ENCODE measurements around the gene IL17C. TPM values are rescaled to one million over a fixed set of nuclear protein-coding genes. Genes with fewer than 3 reads are reported as not detected.

Gene IL17C
- total and polyA plus RNA-seq, 9 of the 15 experiments (the other 6 are each of a cell fraction or from before 2014, with no cell fraction given) = not detected

DNA sequence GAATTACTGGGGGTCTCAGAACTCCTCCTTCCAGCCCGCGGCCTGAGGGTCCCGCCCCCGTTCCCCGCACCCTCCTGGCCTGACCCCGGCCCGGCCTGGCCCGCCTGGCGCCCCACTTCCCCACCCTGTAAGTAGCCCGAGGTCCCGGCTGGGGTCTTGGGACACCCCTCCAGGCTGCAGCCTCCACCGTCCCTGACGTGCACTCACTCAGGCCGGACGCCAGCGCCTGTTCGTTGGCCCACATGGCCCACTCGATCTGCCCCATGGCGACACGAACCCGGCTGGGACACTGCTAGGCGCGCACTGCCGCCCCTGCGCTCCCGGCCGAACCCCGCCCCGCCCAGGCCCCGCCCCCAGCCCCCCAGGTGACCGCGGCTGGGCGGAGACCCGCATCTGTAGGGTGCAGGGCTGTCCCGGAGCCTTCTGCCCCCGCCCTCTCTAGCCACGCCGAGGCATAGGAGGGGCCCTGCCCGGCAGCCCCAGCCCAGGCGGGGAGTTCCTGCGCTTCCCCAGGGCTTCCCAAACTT lies 12.4 kb downstream of the IL17C start, which contains the start of gene CYBA (continued):
- TF ChIP-seq, protein P1, sequence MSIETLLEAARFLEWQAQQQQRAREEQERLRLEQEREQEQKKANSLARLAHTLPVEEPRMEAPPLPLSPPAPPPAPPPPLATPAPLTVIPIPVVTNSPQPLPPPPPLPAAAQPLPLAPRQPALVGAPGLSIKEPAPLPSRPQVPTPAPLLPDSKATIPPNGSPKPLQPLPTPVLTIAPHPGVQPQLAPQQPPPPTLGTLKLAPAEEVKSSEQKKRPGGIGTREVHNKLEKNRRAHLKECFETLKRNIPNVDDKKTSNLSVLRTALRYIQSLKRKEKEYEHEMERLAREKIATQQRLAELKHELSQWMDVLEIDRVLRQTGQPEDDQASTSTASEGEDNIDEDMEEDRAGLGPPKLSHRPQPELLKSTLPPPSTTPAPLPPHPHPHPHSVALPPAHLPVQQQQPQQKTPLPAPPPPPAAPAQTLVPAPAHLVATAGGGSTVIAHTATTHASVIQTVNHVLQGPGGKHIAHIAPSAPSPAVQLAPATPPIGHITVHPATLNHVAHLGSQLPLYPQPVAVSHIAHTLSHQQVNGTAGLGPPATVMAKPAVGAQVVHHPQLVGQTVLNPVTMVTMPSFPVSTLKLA (conservative IDR thresholded peaks at IDR 0.05) = peak in 1 of 2 experiments; percentile 76; a peak in 1 of 4 replicates
- TF ChIP-seq, protein P2, sequence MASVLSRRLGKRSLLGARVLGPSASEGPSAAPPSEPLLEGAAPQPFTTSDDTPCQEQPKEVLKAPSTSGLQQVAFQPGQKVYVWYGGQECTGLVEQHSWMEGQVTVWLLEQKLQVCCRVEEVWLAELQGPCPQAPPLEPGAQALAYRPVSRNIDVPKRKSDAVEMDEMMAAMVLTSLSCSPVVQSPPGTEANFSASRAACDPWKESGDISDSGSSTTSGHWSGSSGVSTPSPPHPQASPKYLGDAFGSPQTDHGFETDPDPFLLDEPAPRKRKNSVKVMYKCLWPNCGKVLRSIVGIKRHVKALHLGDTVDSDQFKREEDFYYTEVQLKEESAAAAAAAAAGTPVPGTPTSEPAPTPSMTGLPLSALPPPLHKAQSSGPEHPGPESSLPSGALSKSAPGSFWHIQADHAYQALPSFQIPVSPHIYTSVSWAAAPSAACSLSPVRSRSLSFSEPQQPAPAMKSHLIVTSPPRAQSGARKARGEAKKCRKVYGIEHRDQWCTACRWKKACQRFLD (CRISPR knock-in tag; IDR thresholded peaks at IDR 0.05) = 0 out of 2 replicates have a peak, but pooled peaks have one; percentile 74
- TF ChIP-seq, protein P3, sequence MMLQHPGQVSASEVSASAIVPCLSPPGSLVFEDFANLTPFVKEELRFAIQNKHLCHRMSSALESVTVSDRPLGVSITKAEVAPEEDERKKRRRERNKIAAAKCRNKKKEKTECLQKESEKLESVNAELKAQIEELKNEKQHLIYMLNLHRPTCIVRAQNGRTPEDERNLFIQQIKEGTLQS (IDR thresholded peaks at IDR 0.05) = no peak
- TF ChIP-seq, protein P3 (CRISPR knock-in tag; conservative IDR thresholded peaks at IDR 0.05) = no peak
- TF ChIP-seq RNF2 (IDR thresholded peaks at IDR 0.05) = no peak
- no peak for TF ChIP-seq SREBF1 (IDR thresholded peaks at IDR 0.05; ENCODE audit: borderline replicate concordance, low read depth, low read length)
- TF ChIP-seq PRPF4 (IDR thresholded peaks at IDR 0.05; ENCODE audit: insufficient read depth, low read depth, low read length, poor library complexity, severe bottlenecking) = no peak
- TF ChIP-seq MAFK (IDR thresholded peaks at IDR 0.05; ENCODE audit: low read length) = no peak
- TF ChIP-seq NCOA6 (IDR thresholded peaks at IDR 0.05) = no peak
- TF ChIP-seq TEAD4 (IDR thresholded peaks at IDR 0.05; ENCODE audit: low read length) = no peak
- TF ChIP-seq TEAD4 (CRISPR knock-in tag; IDR thresholded peaks at IDR 0.05; ENCODE audit: borderline replicate concordance) = no peak
- TF ChIP-seq, protein P4, sequence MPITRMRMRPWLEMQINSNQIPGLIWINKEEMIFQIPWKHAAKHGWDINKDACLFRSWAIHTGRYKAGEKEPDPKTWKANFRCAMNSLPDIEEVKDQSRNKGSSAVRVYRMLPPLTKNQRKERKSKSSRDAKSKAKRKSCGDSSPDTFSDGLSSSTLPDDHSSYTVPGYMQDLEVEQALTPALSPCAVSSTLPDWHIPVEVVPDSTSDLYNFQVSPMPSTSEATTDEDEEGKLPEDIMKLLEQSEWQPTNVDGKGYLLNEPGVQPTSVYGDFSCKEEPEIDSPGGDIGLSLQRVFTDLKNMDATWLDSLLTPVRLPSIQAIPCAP (CRISPR knock-in tag; IDR thresholded peaks at IDR 0.05; ENCODE audit: borderline replicate concordance) = no peak
- TF ChIP-seq GABPB2 (CRISPR knock-in tag; conservative IDR thresholded peaks at IDR 0.05) = no peak
- no peak for TF ChIP-seq CCAR2 (IDR thresholded peaks at IDR 0.05; ENCODE audit: low read depth, low read length)
- TF ChIP-seq BMI1 (IDR thresholded peaks at IDR 0.05; ENCODE audit: low read length) = no peak
- no peak for TF ChIP-seq HCFC1 (IDR thresholded peaks at IDR 0.05; ENCODE audit: low read depth, low read length)
- TF ChIP-seq FOXJ3 (CRISPR knock-in tag; IDR thresholded peaks at IDR 0.05) = no peak
- no peak for TF ChIP-seq CAMTA2 (CRISPR knock-in tag; conservative IDR thresholded peaks at IDR 0.05)
- TF ChIP-seq FOXP1 (CRISPR knock-in tag; IDR thresholded peaks at IDR 0.05) = 0 out of 2 replicates have a peak, but pooled peaks have one; percentile 28
- TF ChIP-seq RCOR1 (IDR thresholded peaks at IDR 0.05; ENCODE audit: borderline replicate concordance in 1 of 2, low read depth in 2 of 2, low read length in 2 of 2) = no peak
- no peak for TF ChIP-seq FOXA3 (CRISPR knock-in tag; conservative IDR thresholded peaks at IDR 0.05 in 1 of 2, IDR thresholded peaks at IDR 0.05 in 1 of 2)
- no peak for TF ChIP-seq ADNP (tag; IDR thresholded peaks at IDR 0.05)
- TF ChIP-seq EP400 (IDR thresholded peaks at IDR 0.05) = peak; percentile 80; the same call in 1 of the 2 replicates
- TF ChIP-seq, protein P5, sequence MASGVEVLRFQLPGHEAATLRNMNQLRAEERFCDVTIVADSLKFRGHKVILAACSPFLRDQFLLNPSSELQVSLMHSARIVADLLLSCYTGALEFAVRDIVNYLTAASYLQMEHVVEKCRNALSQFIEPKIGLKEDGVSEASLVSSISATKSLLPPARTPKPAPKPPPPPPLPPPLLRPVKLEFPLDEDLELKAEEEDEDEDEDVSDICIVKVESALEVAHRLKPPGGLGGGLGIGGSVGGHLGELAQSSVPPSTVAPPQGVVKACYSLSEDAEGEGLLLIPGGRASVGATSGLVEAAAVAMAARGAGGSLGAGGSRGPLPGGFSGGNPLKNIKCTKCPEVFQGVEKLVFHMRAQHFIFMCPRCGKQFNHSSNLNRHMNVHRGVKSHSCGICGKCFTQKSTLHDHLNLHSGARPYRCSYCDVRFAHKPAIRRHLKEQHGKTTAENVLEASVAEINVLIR (CRISPR knock-in tag; IDR thresholded peaks at IDR 0.05) = no peak

Measured in K562 (cell line).